ENCODE measurements around the gene ZMIZ1. TPM values are rescaled to one million over a fixed set of nuclear protein-coding genes. Genes with fewer than 3 reads are reported as not detected.

Gene ZMIZ1
- total RNA-seq, 5 donors from 2014 or later (not counting 1 experiment from before 2014, with no cell fraction given) = 16.8 to 27.1 (median 21.2) TPM

DNA sequence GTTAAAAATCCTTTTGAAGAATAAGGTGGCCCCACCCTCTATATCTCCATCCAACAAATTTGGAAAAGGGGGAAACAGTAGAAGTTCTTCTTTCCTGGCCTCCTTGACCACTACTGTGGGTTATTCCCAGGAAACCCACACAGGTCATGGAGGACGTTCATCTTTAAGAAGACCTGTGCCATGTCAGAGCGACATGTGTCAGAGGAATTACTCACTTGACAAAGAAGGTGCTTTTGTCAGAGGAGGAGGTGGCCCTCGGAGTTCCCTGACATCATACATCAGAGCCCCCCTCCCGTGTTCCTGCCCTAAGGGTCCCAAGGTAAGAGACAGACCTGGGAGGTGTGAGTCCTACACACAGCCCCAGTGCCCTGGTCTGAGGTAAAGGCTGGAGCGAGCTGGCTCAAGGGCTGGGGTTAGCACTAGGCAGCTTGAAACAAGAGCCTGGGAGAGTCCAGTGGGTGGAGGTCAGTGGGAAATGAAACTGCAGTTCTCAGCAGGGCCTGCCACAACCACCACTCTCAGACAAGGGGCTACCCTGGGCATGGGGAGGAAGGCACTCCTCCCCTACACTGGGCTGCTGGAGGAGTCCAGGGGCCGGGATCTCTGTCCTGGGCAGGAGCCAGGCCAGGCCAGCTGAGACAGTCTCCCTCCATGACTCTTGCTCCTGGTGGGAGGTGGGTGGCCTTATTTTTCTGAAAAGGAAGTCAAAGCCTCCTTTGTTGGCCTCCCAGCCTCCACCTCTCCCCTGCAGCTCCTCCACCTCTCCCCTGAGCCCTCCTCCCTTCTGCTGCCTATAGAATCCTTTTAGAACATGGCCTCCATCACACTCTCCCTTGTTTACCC, 21.8 kb upstream of the ZMIZ1 start:
- ATAC-seq (replicated peaks in 1 of 4) (no peak), DNase-seq (peak in 1 of 35 experiments; percentile 2)
- peak overlapping the region; percentile 93 for H3K27ac ChIP-seq (ENCODE audit: low read length)
- POLR2A ChIA-PET = no interaction called here
- Mint-ChIP-seq H3K27ac (peak overlapping the region; percentile 95 to 97), H3K9me3 (no peaks in the 10 kb centered on the region), H3K36me3 (no peaks in the 10 kb centered on the region), H3K4me1 (peaks cover 69 to 89% (median 75%) of the 10 kb centered on the region in 3 donors), H3K27me3 (no peaks in the 10 kb centered on the region), H3K4me3 (peak overlapping the region in 1 of 3 donors; percentile 78)
- no peaks in the 10 kb centered on the region for H3K9me3 ChIP-seq
- H3K4me3 ChIP-seq (ENCODE audit: control insufficient read depth in 1 of 2, extremely low read depth in 1 of 2, low read length in 1 of 2) = no peak overlapping the region
- no peaks in the 10 kb centered on the region for H3K36me3 ChIP-seq (ENCODE audit: control insufficient read depth in 2 of 2, extremely low read depth in 1 of 2, insufficient read depth in 1 of 2, low read length in 1 of 2)
- H3K4me1 ChIP-seq (ENCODE audit: control insufficient read depth in 1 of 2, extremely low read depth in 1 of 2, insufficient read depth in 2 of 2, low read length in 2 of 2) = peaks cover 24 to 61% of the 10 kb centered on the region in 2 experiments
- WGBS (ENCODE audit: insufficient coverage) = 95% methylated on average over 3 of the region's 6 CpGs
- CTCF ChIA-PET = interaction anchor here (0.5 to 1.0 kb wide), 2 partner anchors 10 to 20 kb away, joined by 3 to 5 read pairs; no protein-coding TSS in a partner anchor
- H3K27me3 ChIP-seq (replicated peaks in 1 of 2; ENCODE audit: control insufficient read depth in 2 of 2, extremely low read depth in 1 of 2, insufficient read depth in 2 of 2, low read length in 1 of 2) = no peaks in the 10 kb centered on the region

DNA sequence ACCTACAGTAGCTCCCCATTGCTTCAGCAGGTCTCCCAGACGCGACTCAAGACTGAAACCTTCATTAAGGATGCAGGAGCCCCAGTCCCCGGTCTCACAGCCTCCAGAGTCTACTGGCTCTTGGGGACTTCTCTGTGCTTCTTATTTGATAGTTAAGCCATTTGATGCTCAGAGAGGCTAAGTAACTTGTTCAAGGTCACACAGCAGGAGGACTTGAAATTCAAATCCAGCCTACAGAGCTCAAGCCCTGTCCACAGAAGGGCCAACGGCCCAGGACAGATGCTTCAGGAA, 21.2 kb upstream of the ZMIZ1 start:
- POLR2A ChIA-PET = no interaction called here
- no peaks in the 10 kb centered on the region for H3K9me3 Mint-ChIP-seq
- peaks cover 67 to 88% (median 73%) of the 10 kb centered on the region in 3 donors for H3K4me1 Mint-ChIP-seq
- Histone ChIP-seq H3K27me3 (replicated peaks in 1 of 2; ENCODE audit: control insufficient read depth in 2 of 2, extremely low read depth in 1 of 2, insufficient read depth in 2 of 2, low read length in 1 of 2) (peaks cover 0 to 2% of the 10 kb centered on the region in 2 experiments), H3K4me3 (ENCODE audit: control insufficient read depth in 1 of 2, extremely low read depth in 1 of 2, low read length in 1 of 2) (no peak overlapping the region), H3K36me3 (ENCODE audit: control insufficient read depth in 2 of 2, extremely low read depth in 1 of 2, insufficient read depth in 1 of 2, low read length in 1 of 2) (no peaks in the 10 kb centered on the region), H3K9me3 (no peaks in the 10 kb centered on the region), H3K27ac (ENCODE audit: low read length) (peak overlapping the region; percentile 93), H3K4me1 (ENCODE audit: control insufficient read depth in 1 of 2, extremely low read depth in 1 of 2, insufficient read depth in 2 of 2, low read length in 2 of 2) (peaks cover 24 to 67% of the 10 kb centered on the region in 2 experiments)
- CTCF ChIA-PET = interaction anchor here (0.5 to 1.0 kb wide), 2 partner anchors 11 to 20 kb away, joined by 3 to 5 read pairs; no protein-coding TSS in a partner anchor
- no peaks in the 10 kb centered on the region for H3K36me3 Mint-ChIP-seq
- DNase-seq (no peak), ATAC-seq (replicated peaks in 1 of 4) (no peak)
- peak overlapping the region in 1 of 3 donors; percentile 78 for H3K4me3 Mint-ChIP-seq
- WGBS (ENCODE audit: insufficient coverage) = 68% methylated on average over 4 of the region's 4 CpGs
- H3K27ac Mint-ChIP-seq = peak overlapping the region; percentile 95 to 97
- no peaks in the 10 kb centered on the region for H3K27me3 Mint-ChIP-seq

DNA sequence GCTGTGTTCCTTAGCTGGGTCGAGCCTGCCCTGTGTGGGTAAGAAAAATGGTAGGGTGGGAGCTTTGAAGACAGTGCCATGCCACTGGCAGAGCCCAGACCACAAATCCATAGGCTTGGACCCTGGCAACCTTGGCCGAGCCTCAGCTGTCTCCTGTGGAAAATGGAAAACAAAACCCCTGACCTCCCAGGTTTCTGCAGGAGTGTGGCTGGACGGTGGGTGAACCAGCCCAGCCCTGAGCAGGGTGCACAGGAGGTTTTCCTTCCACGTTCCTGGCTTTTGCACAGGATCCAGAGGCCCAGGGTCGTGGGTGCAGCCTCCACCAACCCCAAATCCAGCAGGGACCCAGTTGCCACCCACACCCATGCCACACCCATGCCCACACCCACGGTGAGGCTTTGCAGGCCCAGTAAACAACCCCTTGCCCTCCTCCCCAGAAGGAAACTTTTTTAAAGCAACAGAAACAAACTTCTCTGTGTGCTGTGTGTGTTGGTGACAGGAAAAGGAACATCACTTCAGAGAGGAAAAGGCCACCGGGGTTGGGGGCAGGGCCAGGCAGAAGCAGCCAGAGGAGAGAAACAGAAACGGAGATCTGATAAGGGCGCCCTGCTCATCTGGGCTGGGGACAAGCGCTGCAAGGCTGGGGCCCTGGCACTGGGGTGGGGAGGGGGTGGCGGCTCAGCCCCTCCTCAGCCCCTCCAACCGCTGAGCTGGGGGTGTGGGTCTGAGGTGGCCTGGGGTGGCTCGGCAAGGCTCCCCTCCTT, 20.7 kb upstream of the ZMIZ1 start:
- CTCF ChIA-PET = interaction anchor here in 1 of 2 donors (1.0 kb wide), 1 partner anchor 11 kb away, joined by 3 read pairs; no protein-coding TSS in a partner anchor
- ATAC-seq (replicated peaks in 1 of 4) (peak; percentile 87 to 94 (median 90)), DNase-seq (peak in 33 of 35 experiments; percentile 43 to 76 (median 60))
- Mint-ChIP-seq H3K9me3 (no peaks in the 10 kb centered on the region), H3K27me3 (no peaks in the 10 kb centered on the region), H3K27ac (peak overlapping the region; percentile 95 to 97), H3K4me3 (peak overlapping the region; percentile 64 to 78 (median 76)), H3K36me3 (no peaks in the 10 kb centered on the region), H3K4me1 (peaks cover 63 to 83% (median 69%) of the 10 kb centered on the region in 3 donors)
- Histone ChIP-seq H3K9me3 (no peaks in the 10 kb centered on the region), H3K36me3 (ENCODE audit: control insufficient read depth in 2 of 2, extremely low read depth in 1 of 2, insufficient read depth in 1 of 2, low read length in 1 of 2) (no peaks in the 10 kb centered on the region), H3K4me3 (ENCODE audit: control insufficient read depth in 1 of 2, extremely low read depth in 1 of 2, low read length in 1 of 2) (peak overlapping the region; percentile 48 to 56), H3K27ac (ENCODE audit: low read length) (peak overlapping the region; percentile 93), H3K27me3 (replicated peaks in 1 of 2; ENCODE audit: control insufficient read depth in 2 of 2, extremely low read depth in 1 of 2, insufficient read depth in 2 of 2, low read length in 1 of 2) (peaks cover 0 to 6% of the 10 kb centered on the region in 2 experiments), H3K4me1 (ENCODE audit: control insufficient read depth in 1 of 2, extremely low read depth in 1 of 2, insufficient read depth in 2 of 2, low read length in 2 of 2) (peaks cover 24 to 72% of the 10 kb centered on the region in 2 experiments)
- POLR2A ChIA-PET = no interaction called here
- 11% methylated on average over 8 of the region's 13 CpGs for WGBS (ENCODE audit: insufficient coverage)

DNA sequence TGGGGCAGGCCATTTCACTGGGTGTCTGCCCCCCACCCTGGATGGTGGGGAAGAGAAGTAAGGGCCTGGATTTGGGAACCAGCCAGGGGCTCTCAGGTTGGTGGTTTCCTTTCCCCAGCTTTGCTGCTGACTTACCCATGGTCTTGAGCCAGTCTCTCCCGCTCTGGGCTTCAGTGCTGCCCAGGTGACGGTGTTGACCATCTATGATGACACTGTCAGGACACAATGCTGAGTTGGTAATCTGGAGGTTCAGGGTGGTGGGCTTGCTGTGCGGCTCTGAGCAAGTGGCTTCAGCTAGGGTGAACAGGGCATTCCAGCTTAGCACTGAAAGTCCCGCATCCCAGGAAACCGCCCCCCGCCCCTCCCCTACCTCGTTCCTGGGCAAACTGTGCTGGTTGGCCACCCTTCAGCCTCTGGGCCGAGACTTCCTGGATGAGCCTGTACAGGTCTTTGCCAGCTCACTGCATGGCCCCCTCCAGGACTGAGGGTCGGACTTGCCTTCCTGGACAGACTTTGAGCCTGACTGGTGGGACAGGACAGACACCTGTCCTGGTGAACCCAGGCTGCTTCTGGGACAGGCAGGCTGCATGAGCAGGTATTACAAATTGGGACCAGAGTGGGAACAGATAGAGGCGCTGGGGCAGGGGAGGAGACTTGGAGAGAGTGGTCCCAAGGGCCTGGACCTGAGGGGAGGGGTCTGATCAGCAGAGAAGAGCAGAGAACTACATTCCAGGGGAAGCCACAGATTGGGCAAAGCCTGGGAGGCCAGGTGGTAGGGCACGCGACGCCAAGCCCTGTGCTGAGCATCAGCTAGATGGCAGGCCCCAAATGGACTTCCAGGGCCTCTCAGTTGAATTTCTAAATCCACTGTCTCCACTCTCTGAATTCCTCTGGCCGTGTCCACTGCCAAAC, 19.9 kb upstream of the ZMIZ1 start:
- peak in 1 of 35 experiments; percentile 4 for DNase-seq
- Mint-ChIP-seq H3K27me3 (no peaks in the 10 kb centered on the region), H3K36me3 (no peaks in the 10 kb centered on the region), H3K27ac (peak overlapping the region; percentile 95 to 97), H3K4me3 (peak overlapping the region; percentile 43 to 78 (median 76)), H3K4me1 (peaks cover 58 to 75% (median 61%) of the 10 kb centered on the region in 3 donors), H3K9me3 (no peaks in the 10 kb centered on the region)
- WGBS (ENCODE audit: insufficient coverage) = 81% methylated on average over 13 of the region's 14 CpGs
- H3K9me3 ChIP-seq = no peaks in the 10 kb centered on the region
- H3K4me1 ChIP-seq (ENCODE audit: control insufficient read depth in 1 of 2, extremely low read depth in 1 of 2, insufficient read depth in 2 of 2, low read length in 2 of 2) = peaks cover 24 to 72% of the 10 kb centered on the region in 2 experiments
- no peaks in the 10 kb centered on the region for H3K36me3 ChIP-seq (ENCODE audit: control insufficient read depth in 2 of 2, extremely low read depth in 1 of 2, insufficient read depth in 1 of 2, low read length in 1 of 2)
- H3K4me3 ChIP-seq (ENCODE audit: control insufficient read depth in 1 of 2, extremely low read depth in 1 of 2, low read length in 1 of 2) = peak overlapping the region; percentile 48 to 56
- ChIA-PET POLR2A (no interaction called here), CTCF (no interaction called here)
- ATAC-seq (replicated peaks in 1 of 4) = no peak
- peaks cover 0 to 6% of the 10 kb centered on the region in 2 experiments for H3K27me3 ChIP-seq (replicated peaks in 1 of 2; ENCODE audit: control insufficient read depth in 2 of 2, extremely low read depth in 1 of 2, insufficient read depth in 2 of 2, low read length in 1 of 2)
- H3K27ac ChIP-seq (ENCODE audit: low read length) = peak overlapping the region; percentile 93

DNA sequence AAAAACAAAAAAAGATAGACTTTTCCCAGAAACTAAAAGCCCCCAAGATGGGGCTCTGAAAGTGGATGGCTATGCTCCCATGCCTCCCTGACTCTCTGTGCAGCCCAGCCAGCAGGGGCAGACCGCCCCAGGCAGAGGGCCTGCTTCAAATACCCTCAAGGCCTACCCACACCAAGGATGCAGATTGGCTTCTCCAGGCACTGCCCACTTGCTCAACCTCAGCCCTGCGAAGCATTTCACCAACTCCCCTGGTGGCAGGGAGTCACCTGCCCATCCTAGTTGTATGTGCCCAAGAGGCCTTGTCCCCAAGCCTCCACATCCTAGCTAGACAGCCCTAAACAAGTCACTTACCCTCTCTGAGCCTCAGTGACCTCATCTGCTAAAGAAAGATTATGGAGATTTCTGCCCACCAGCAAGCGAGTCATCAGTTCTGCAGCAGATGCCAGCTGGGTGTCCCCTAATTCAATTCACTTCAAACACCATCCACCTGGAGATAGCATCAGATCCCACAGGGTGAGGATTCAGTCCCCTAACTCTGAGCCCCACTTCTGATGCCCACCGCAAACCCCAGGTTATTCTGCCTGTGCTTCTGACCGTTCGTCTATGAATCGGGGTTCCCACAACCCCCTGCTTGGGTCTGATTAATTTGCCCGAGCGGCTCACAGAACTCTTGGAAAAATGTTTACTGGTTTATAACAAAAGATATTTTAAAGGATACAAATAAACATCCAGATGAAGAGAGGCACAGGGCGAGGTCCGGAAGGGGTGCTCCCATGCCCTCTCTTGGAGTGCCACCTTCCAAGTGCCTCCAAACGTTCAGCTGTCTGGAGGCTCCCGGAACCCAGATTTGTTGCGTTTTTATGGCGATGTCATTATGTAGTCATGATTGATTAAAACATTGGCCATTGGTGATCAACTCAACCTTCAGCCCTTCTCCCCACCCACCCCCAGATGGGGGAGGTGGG, 18.6 kb upstream of the ZMIZ1 start:
- H3K36me3 Mint-ChIP-seq = no peaks in the 10 kb centered on the region
- no peaks in the 10 kb centered on the region for H3K27me3 Mint-ChIP-seq
- Histone ChIP-seq H3K4me3 (ENCODE audit: control insufficient read depth in 1 of 2, extremely low read depth in 1 of 2, low read length in 1 of 2) (no peak overlapping the region), H3K36me3 (ENCODE audit: control insufficient read depth in 2 of 2, extremely low read depth in 1 of 2, insufficient read depth in 1 of 2, low read length in 1 of 2) (no peaks in the 10 kb centered on the region), H3K9me3 (no peaks in the 10 kb centered on the region), H3K27ac (ENCODE audit: low read length) (peak overlapping the region; percentile 10), H3K27me3 (replicated peaks in 1 of 2; ENCODE audit: control insufficient read depth in 2 of 2, extremely low read depth in 1 of 2, insufficient read depth in 2 of 2, low read length in 1 of 2) (peaks cover 0 to 13% of the 10 kb centered on the region in 2 experiments), H3K4me1 (ENCODE audit: control insufficient read depth in 1 of 2, extremely low read depth in 1 of 2, insufficient read depth in 2 of 2, low read length in 2 of 2) (peaks cover 24 to 76% of the 10 kb centered on the region in 2 experiments)
- H3K4me3 Mint-ChIP-seq = peak overlapping the region; percentile 45 to 59 (median 48)
- no peaks in the 10 kb centered on the region for H3K9me3 Mint-ChIP-seq
- ATAC-seq (replicated peaks in 1 of 4) (no peak), DNase-seq (peak in 1 of 35 experiments; percentile 1)
- H3K27ac Mint-ChIP-seq = peak overlapping the region; percentile 95 to 97
- ChIA-PET POLR2A (interaction anchor here in 1 of 2 donors (0.6 kb wide), 1 partner anchor 1358 kb away, joined by 3 read pairs; the partner anchor contains the start of gene PRXL2A), CTCF (no interaction called here)
- H3K4me1 Mint-ChIP-seq = peaks cover 56 to 73% (median 58%) of the 10 kb centered on the region in 3 donors
- WGBS (ENCODE audit: insufficient coverage) = 95% methylated on average over 4 of the region's 15 CpGs

All from T-cell (primary cell).